IMR-90 (cell line): ENCODE results near the gene SNX15. TPM values are rescaled to one million over a fixed set of nuclear protein-coding genes. Genes with fewer than 3 reads are reported as not detected.
A peak's percentile ranks its signal among the peaks of the same experiment; 100 is the strongest.

Experiments used
- ATAC-seq: fragments of 200-7000 bp; cut with Tn5 transposase; 2 replicates; pipeline ENCODE4 v1.9.1; 2020; ENCODE audit warnings: low read depth, mild to moderate bottlenecking, moderate library complexity
- BruUV-seq: library from RNA; stranded (reverse); fragments of 400-500 nt; replicated peaks from 2 replicates; lab custom pipeline; 2021; lab: Mats Ljungman, UMichigan
- CTCF ChIA-PET: fragments of 300-600 bp; formaldehyde crosslinking; extraction: SDS; loops from one replicate; lab custom pipeline; 2021; ENCODE audit warnings: antibody characterized with exemption; lab: Yijun Ruan, JAX
- POLR2A ChIA-PET: fragments of 300-600 bp; sonication (Branson Sonifier 250); formaldehyde crosslinking; loops from one replicate; lab custom pipeline; 2022; ENCODE audit warnings: antibody characterized with exemption; ENCODE audit not compliant: unreplicated experiment; lab: Charles Lee
- DNase-seq: peaks from one replicate; pipeline ENCODE4 v3.0.0; 2013
- H2AFZ ChIP-seq: replicated peaks from 2 replicates; pipeline ENCODE3; 2013; ENCODE audit warnings: low read length, mild to moderate bottlenecking; ENCODE audit not compliant: poor library complexity
- H2AK5ac ChIP-seq: 2 replicates; pipeline ENCODE4 v1.6.1; 2013; ENCODE audit warnings: low read depth, low read length, inconsistent platforms
- H2AK9ac ChIP-seq: replicated peaks from 2 replicates; pipeline ENCODE3; 2013; ENCODE audit warnings: mild to moderate bottlenecking, low read depth, low read length, moderate library complexity; ENCODE audit not compliant: poor library complexity
- H2BK120ac ChIP-seq: 2 replicates; pipeline ENCODE4 v1.6.1; 2013; ENCODE audit warnings: low read depth, low read length, inconsistent platforms
- H2BK15ac ChIP-seq: 3 replicates; pipeline ENCODE4 v1.6.1; 2013; ENCODE audit warnings: low read depth, low read length, inconsistent platforms
- H2BK20ac ChIP-seq: 2 replicates; pipeline ENCODE4 v1.6.1; 2013; ENCODE audit warnings: low read depth, mild to moderate bottlenecking, inconsistent platforms, low read length, moderate library complexity
- H2BK5ac ChIP-seq: 2 replicates; pipeline ENCODE4 v1.6.1; 2013; ENCODE audit warnings: mild to moderate bottlenecking, low read depth, low read length, inconsistent platforms; ENCODE audit not compliant: poor library complexity, severe bottlenecking
- H3K14ac ChIP-seq: replicated peaks from 2 replicates; pipeline ENCODE4 v1.6.1; 2013; ENCODE audit warnings: low read depth, low read length, inconsistent platforms
- H3K18ac ChIP-seq: 2 replicates; pipeline ENCODE4 v1.6.1; 2013; ENCODE audit warnings: low read depth, low read length, control low read depth
- H3K23ac ChIP-seq: 2 replicates; pipeline ENCODE4 v1.6.1; 2013; ENCODE audit warnings: low read depth, low read length, inconsistent platforms
- H3K27ac ChIP-seq: 2 replicates; pipeline ENCODE4 v1.5.1; 2013; ENCODE audit warnings: mild to moderate bottlenecking, control low read depth, low read length; ENCODE audit not compliant: insufficient read depth
- H3K27me3 ChIP-seq: 2 replicates; pipeline ENCODE4 v1.6.1; 2013; ENCODE audit warnings: low read length; ENCODE audit not compliant: control insufficient read depth, insufficient read depth
- H3K36me3 ChIP-seq: 2 replicates; pipeline ENCODE4 v1.6.1; 2013; ENCODE audit warnings: low read length, mixed read lengths; ENCODE audit not compliant: control insufficient read depth, insufficient read depth
- H3K4ac ChIP-seq: 2 replicates; pipeline ENCODE4 v1.6.1; 2013; ENCODE audit warnings: low read depth, low read length, inconsistent platforms
- H3K4me1 ChIP-seq: 2 replicates; pipeline ENCODE4 v1.6.1; 2013; ENCODE audit warnings: low read length, mixed read lengths; ENCODE audit not compliant: control insufficient read depth, insufficient read depth
- H3K4me2 ChIP-seq: 2 replicates; pipeline ENCODE4 v1.6.1; 2013; ENCODE audit warnings: low read depth, mild to moderate bottlenecking, control low read depth, low read length, moderate library complexity
- H3K4me3 ChIP-seq: 2 replicates; pipeline ENCODE4 v1.5.1; 2013; ENCODE audit warnings: low read depth, mild to moderate bottlenecking, control low read depth, low read length, moderate library complexity; ENCODE audit not compliant: insufficient read depth
- H3K56ac ChIP-seq: 2 replicates; pipeline ENCODE4 v1.6.1; 2013; ENCODE audit warnings: low read length, inconsistent platforms; ENCODE audit not compliant: insufficient read depth; ENCODE audit errors: extremely low read depth
- H3K79me1 ChIP-seq, 2 experiments: 2 replicates each; pipeline ENCODE4 v1.6.1; 2013; ENCODE audit warnings: low read length in 2 of 2, inconsistent platforms in 1 of 2, low read depth in 1 of 2
- H3K9ac ChIP-seq: 2 replicates; pipeline ENCODE4 v1.6.1; 2013; ENCODE audit warnings: low read depth, low read length, control low read depth
- H3K9me1 ChIP-seq: 2 replicates; pipeline ENCODE4 v1.6.1; 2013; ENCODE audit warnings: low read length, inconsistent platforms; ENCODE audit not compliant: insufficient read depth
- H3K9me3 ChIP-seq: 2 replicates; pipeline ENCODE4 v1.6.1; 2013; ENCODE audit warnings: low read length; ENCODE audit not compliant: control insufficient read depth, insufficient read depth
- H4K20me1 ChIP-seq: 2 replicates; pipeline ENCODE4 v1.6.1; 2013; ENCODE audit warnings: low read length, inconsistent platforms; ENCODE audit not compliant: insufficient read depth
- H4K5ac ChIP-seq: 2 replicates; pipeline ENCODE4 v1.6.1; 2013; ENCODE audit warnings: mild to moderate bottlenecking, low read depth, low read length, control low read depth
- H4K8ac ChIP-seq, 2 experiments: 2 replicates each; pipeline ENCODE4 v1.6.1; 2013; ENCODE audit warnings: low read depth in 2 of 2, low read length in 2 of 2, control low read depth in 1 of 2, inconsistent platforms in 1 of 2
- H4K91ac ChIP-seq: 2 replicates; pipeline ENCODE4 v1.6.1; 2013; ENCODE audit warnings: low read depth, low read length, inconsistent platforms; ENCODE audit not compliant: insufficient read depth
- BHLHE40 ChIP-seq: fragments of 150-350 bp; IDR thresholded peaks from 2 replicates; pipeline ENCODE4 v1.6.1; 2016; ENCODE audit warnings: mild to moderate bottlenecking, low read depth, low read length
- CEBPB ChIP-seq: IDR thresholded peaks from 2 replicates; pipeline ENCODE4 v1.6.1; 2012; ENCODE audit warnings: low read depth, low read length, improper control_type of control experiment
- CHD1 ChIP-seq: IDR thresholded peaks from 2 replicates; pipeline ENCODE4 v1.6.1; 2012; ENCODE audit warnings: low read depth, low read length, improper control_type of control experiment
- FOS ChIP-seq: fragments of 150-350 bp; IDR thresholded peaks from 2 replicates; pipeline ENCODE4 v1.6.1; 2016; ENCODE audit warnings: low read depth, low read length
- MAFK ChIP-seq: IDR thresholded peaks from 2 replicates; pipeline ENCODE4 v1.6.1; 2012; ENCODE audit warnings: low read depth, low read length, improper control_type of control experiment
- MAZ ChIP-seq: IDR thresholded peaks from 2 replicates; pipeline ENCODE4 v1.6.1; 2012; ENCODE audit warnings: low read depth, mild to moderate bottlenecking, low read length, improper control_type of control experiment, moderate library complexity, borderline replicate concordance
- MXI1 ChIP-seq: IDR thresholded peaks from 2 replicates; pipeline ENCODE4 v1.6.1; 2012; ENCODE audit warnings: low read depth, mild to moderate bottlenecking, low read length, moderate library complexity, borderline replicate concordance
- NFE2L2 ChIP-seq: fragments of 150-350 bp; IDR thresholded peaks from 2 replicates; pipeline ENCODE4 v1.6.1; 2016; ENCODE audit warnings: low read depth, mild to moderate bottlenecking, low read length
- POLR2A ChIP-seq: IDR thresholded peaks from 2 replicates; pipeline ENCODE4 v1.6.1; 2012; ENCODE audit warnings: mild to moderate bottlenecking, low read depth, low read length
- RAD21 ChIP-seq: IDR thresholded peaks from 2 replicates; pipeline ENCODE4 v1.6.1; 2012; ENCODE audit warnings: low read length, improper control_type of control experiment
- RCOR1 ChIP-seq: IDR thresholded peaks from 2 replicates; pipeline ENCODE4 v1.6.1; 2012; ENCODE audit warnings: mild to moderate bottlenecking, low read length, improper control_type of control experiment; ENCODE audit not compliant: insufficient replicate concordance
- RFX5 ChIP-seq: IDR thresholded peaks from 2 replicates; pipeline ENCODE4 v1.8.0; 2012; ENCODE audit warnings: low read depth, mild to moderate bottlenecking, low read length, moderate library complexity
- SMC3 ChIP-seq: fragments of 150-350 bp; IDR thresholded peaks from 2 replicates; pipeline ENCODE4 v1.6.1; 2016; ENCODE audit warnings: low read depth, mild to moderate bottlenecking, antibody characterized with exemption, low read length, moderate library complexity
- WGBS, 2 experiments: methylation state at CpG; one replicate each; pipeline versions ENCODE4 v1.1.5 to v1.1.7; 2013; ENCODE audit warnings: missing lambda C conversion rate in 2 of 2; ENCODE audit not compliant: insufficient read length in 1 of 2; ENCODE audit errors: extremely low coverage in 2 of 2; 5-methylcytosine and 5-hydroxymethylcytosine counted together
- dilution Hi-C: fragments of 300-500 bp; cut with HindIII; formaldehyde crosslinking; loops from one replicate; pipeline ENCODE4 v1.14.3; 2018; ENCODE audit warnings: low sequenced_read_pairs; ENCODE audit not compliant: unreplicated experiment
- in situ Hi-C: fragments of 300-500 bp; cut with MboI; formaldehyde crosslinking; loops from 3 replicates; pipeline ENCODE4 v1.14.3; 2019; ENCODE audit warnings: low sequenced_read_pairs, inconsistent platforms, mixed read lengths
- intact Hi-C: fragments of 100-400 bp; cut with micrococcal nuclease; formaldehyde crosslinking; loops from 2 replicates; pipeline ENCODE4 v1.10.0; 2022
- polyA plus RNA-seq, 3 experiments: library from polyadenylated mRNA; depleted of rRNA; stranded (reverse); fragments of >200 nt; gene quantifications; 2 replicates each; pipeline ENCODE4 v1.2.3, GENCODE V29; 2012; ENCODE audit warnings: low replicate concordance in 1 of 3
- total RNA-seq: library from RNA; depleted of rRNA; stranded (reverse); fragments of >200 nt; gene quantifications from 2 replicates; pipeline ENCODE4 v1.2.3, GENCODE V29; 2012
- TF ChIP-seq, protein P1 (sequence below): conservative IDR thresholded peaks from 2 replicates; pipeline ENCODE4 v1.5.1; 2012; ENCODE audit warnings: mild to moderate bottlenecking, low read depth, low read length, improper control_type of control experiment
- TF ChIP-seq, protein P2 (sequence below): fragments of 150-350 bp; IDR thresholded peaks from 2 replicates; pipeline ENCODE4 v1.6.1; 2016; ENCODE audit warnings: low read depth, mild to moderate bottlenecking, low read length, moderate library complexity, borderline replicate concordance
- TF ChIP-seq, protein P3 (sequence below): fragments of 150-350 bp; IDR thresholded peaks from 2 replicates; pipeline ENCODE4 v1.6.1; 2017; ENCODE audit warnings: mild to moderate bottlenecking, antibody characterized with exemption, low read length, low read depth

SNX15 gene
- total and polyA plus RNA-seq, 2 of the 4 experiments (the other 2 are of a cell fraction) = 9.0 to 16.3 TPM

DNA sequence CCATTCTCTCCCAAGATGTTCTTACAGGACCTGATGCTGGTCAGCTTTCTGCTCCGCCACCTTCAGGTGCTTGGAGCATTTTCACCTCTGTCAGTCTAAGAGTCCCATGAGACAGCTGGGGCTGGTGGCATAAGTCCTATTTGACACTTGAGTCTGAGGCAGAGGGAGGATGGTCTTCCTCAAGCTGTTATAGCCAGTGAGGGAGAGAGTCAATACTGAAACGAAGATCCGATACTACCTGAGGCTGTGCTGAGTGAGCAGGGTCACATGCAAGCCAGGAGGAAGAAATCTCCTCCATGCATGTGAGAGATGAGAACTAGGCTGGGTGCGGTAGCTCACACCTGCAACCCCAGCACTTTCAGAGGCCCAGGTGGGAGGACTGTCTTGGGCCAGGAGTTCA lies 62.4 kb downstream of the SNX15 start:
- H2AK5ac ChIP-seq = no peak overlapping the region
- 100% methylated on average over 1 of the region's 4 CpGs; no CpG with 5 or more reads in 1 of the 2 experiments for WGBS, 2 experiments
- POLR2A ChIA-PET = no interaction called here
- H3K4me3 ChIP-seq = no peak overlapping the region
- intact Hi-C loops (no loop called here), dilution Hi-C loops (no loop called here), in situ Hi-C loops (no loop called here)
- H2AFZ ChIP-seq = no peak overlapping the region
- peaks cover 35% of the 10 kb centered on the region for H3K36me3 ChIP-seq
- no peak overlapping the region for H2BK20ac ChIP-seq
- no TSS peak for BruUV-seq
- no peaks in the 10 kb centered on the region; the same call in 1 of the 2 replicates for H4K20me1 ChIP-seq
- no peak overlapping the region for H3K4me2 ChIP-seq
- H4K91ac ChIP-seq = no peak overlapping the region
- H3K79me1 ChIP-seq = peaks cover 16 to 18% of the 10 kb centered on the region in 2 experiments
- no peaks in the 10 kb centered on the region for H3K9me3 ChIP-seq
- ATAC-seq (no peak), DNase-seq (no peak)
- H3K4ac ChIP-seq = no peak overlapping the region
- H2BK120ac ChIP-seq = no peak overlapping the region
- no peak overlapping the region for H3K56ac ChIP-seq
- no peak overlapping the region for H3K23ac ChIP-seq
- H3K27ac ChIP-seq = no peak overlapping the region
- TF ChIP-seq CHD1 (no peak), BHLHE40 (no peak), MXI1 (no peak), RCOR1 (no peak), FOS (no peak), RAD21 (no peak), POLR2A (no peak), RFX5 (no peak), MAZ (no peak), NFE2L2 (no peak), CEBPB (no peak), MAFK (no peak), SMC3 (no peak)
- TF ChIP-seq, protein P1, sequence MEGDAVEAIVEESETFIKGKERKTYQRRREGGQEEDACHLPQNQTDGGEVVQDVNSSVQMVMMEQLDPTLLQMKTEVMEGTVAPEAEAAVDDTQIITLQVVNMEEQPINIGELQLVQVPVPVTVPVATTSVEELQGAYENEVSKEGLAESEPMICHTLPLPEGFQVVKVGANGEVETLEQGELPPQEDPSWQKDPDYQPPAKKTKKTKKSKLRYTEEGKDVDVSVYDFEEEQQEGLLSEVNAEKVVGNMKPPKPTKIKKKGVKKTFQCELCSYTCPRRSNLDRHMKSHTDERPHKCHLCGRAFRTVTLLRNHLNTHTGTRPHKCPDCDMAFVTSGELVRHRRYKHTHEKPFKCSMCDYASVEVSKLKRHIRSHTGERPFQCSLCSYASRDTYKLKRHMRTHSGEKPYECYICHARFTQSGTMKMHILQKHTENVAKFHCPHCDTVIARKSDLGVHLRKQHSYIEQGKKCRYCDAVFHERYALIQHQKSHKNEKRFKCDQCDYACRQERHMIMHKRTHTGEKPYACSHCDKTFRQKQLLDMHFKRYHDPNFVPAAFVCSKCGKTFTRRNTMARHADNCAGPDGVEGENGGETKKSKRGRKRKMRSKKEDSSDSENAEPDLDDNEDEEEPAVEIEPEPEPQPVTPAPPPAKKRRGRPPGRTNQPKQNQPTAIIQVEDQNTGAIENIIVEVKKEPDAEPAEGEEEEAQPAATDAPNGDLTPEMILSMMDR = no peak
- TF ChIP-seq, protein P2, sequence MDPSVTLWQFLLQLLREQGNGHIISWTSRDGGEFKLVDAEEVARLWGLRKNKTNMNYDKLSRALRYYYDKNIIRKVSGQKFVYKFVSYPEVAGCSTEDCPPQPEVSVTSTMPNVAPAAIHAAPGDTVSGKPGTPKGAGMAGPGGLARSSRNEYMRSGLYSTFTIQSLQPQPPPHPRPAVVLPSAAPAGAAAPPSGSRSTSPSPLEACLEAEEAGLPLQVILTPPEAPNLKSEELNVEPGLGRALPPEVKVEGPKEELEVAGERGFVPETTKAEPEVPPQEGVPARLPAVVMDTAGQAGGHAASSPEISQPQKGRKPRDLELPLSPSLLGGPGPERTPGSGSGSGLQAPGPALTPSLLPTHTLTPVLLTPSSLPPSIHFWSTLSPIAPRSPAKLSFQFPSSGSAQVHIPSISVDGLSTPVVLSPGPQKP = no peak
- TF ChIP-seq, protein P3, sequence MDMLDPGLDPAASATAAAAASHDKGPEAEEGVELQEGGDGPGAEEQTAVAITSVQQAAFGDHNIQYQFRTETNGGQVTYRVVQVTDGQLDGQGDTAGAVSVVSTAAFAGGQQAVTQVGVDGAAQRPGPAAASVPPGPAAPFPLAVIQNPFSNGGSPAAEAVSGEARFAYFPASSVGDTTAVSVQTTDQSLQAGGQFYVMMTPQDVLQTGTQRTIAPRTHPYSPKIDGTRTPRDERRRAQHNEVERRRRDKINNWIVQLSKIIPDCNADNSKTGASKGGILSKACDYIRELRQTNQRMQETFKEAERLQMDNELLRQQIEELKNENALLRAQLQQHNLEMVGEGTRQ = no peak
- H2AK9ac ChIP-seq = peak overlapping the region; percentile 34
- H3K18ac ChIP-seq = no peak overlapping the region
- no peak overlapping the region for H2BK5ac ChIP-seq
- H3K4me1 ChIP-seq = peaks cover 4% of the 10 kb centered on the region; the same call in 1 of the 2 replicates
- H4K8ac ChIP-seq = no peak overlapping the region
- H3K27me3 ChIP-seq = no peaks in the 10 kb centered on the region
- H2BK15ac ChIP-seq = no peak overlapping the region
- H3K14ac ChIP-seq = no peak overlapping the region
- H3K9me1 ChIP-seq = no peaks in the 10 kb centered on the region
- CTCF ChIA-PET = no interaction called here
- H4K5ac ChIP-seq = no peak overlapping the region
- no peak overlapping the region for H3K9ac ChIP-seq
